GM12875 (cell line): Measurements from ENCODE around the gene SENP8.
"Not testable (repeated sequence)": the region's sequence is repeated elsewhere in the genome, so short reads cannot be mapped to it uniquely, and the experiment has no call there.

Experiments used
- H3K4me3 ChIP-seq: one replicate; pipeline ENCODE4 v1.5.1; 2011; ENCODE audit warnings: low read depth, low read length, control low read depth
- CTCF ChIP-seq: IDR thresholded peaks from 2 replicates; pipeline ENCODE4 v1.5.1; 2011; ENCODE audit warnings: low read depth, mild to moderate bottlenecking, control low read depth, inconsistent platforms, low read length, moderate library complexity, borderline replicate concordance; ENCODE audit not compliant: insufficient read depth

The SENP8 gene

GRCh38 chr15:72099155-72099554 is 19.0 kb upstream of the SENP8 start:
- no peak overlapping the region for H3K4me3 ChIP-seq
- TF ChIP-seq CTCF = no peak

GRCh38 chr15:72100551-72100950 is 17.7 kb upstream of the SENP8 start:
- not testable (repeated sequence) for H3K4me3 ChIP-seq

- no peak overlapping the region for H3K4me3 ChIP-seq
- TF ChIP-seq CTCF = no peak
Observed at GRCh38 chr15:72105111-72105510, 13.1 kb upstream of the SENP8 start.

- H3K4me3 ChIP-seq = no peak overlapping the region
- TF ChIP-seq CTCF = no peak
Observed at GRCh38 chr15:72106068-72106467, 12.1 kb upstream of the SENP8 start.

- no peak for TF ChIP-seq CTCF
- H3K4me3 ChIP-seq = no peak overlapping the region
Observed at GRCh38 chr15:72110355-72110754, 7.8 kb upstream of the SENP8 start.

GRCh38 chr15:72112116-72112515 is 6.1 kb upstream of the SENP8 start:
- H3K4me3 ChIP-seq = no peak overlapping the region
- TF ChIP-seq CTCF = no peak

- no peak overlapping the region for H3K4me3 ChIP-seq
- no peak for TF ChIP-seq CTCF
Observed at GRCh38 chr15:72112805-72113204, 5.4 kb upstream of the SENP8 start.
